LNCAP (cell line): ENCODE data around the gene WDR46.

ENCODE experiments used
- CTCF ChIP-seq: fragments of 450-650 bp; IDR thresholded peaks from 2 replicates; pipeline ENCODE4 v1.5.1; 2017; ENCODE audit warnings: mild to moderate bottlenecking

Gene WDR46

GRCh38 chr6:33323623-33323948, 34.5 kb upstream of the WDR46 start:
- TF ChIP-seq CTCF = no peak

DNA sequence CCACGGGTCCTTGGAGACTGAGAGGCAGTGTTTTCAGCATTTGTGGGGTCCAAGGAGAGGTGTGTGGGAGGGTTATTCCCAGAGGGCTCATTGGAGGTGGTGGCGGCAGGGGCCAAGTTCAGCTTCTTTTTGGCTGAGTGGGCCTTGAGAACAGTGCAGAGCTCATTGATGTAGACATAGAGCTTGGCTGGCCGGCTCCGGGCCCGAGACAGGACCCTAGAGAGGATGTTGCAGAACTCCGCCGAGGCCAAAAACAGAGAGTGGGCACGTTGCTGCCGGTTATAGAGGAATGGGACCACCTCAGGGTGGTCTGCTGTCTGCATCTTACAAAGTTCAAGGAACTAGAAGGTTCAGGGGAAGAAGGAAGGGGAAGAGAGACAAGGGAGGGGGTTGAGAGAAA, 32.2 kb upstream of the WDR46 start:
- no peak for TF ChIP-seq CTCF

- TF ChIP-seq CTCF = no peak
Observed at GRCh38 chr6:33320315-33321181, 31.5 kb upstream of the WDR46 start.

GRCh38 chr6:33319939-33320314, 30.9 kb upstream of the WDR46 start:
- TF ChIP-seq CTCF = no peak

GRCh38 chr6:33318426-33319073, 29.5 kb upstream of the WDR46 start:
- no peak for TF ChIP-seq CTCF

GRCh38 chr6:33317669-33318425, 28.8 kb upstream of the WDR46 start, which contains the start of gene ZBTB22:
ZBTB22 (minus strand) TSS chr6:33317744; CDS start chr6:33316916, 828 bp downstream.
- TF ChIP-seq CTCF = no peak

- no peak for TF ChIP-seq CTCF
Observed at GRCh38 chr6:33317419-33317668, 28.3 kb upstream of the WDR46 start.
